ENCODE results near the gene FAM78B.

FAM78B gene

GRCh38 chr1:166166698-166167571, at the start of gene FAM78B:
Gene FAM78B, minus strand, starts transcription at chr1:166167001. Its CDS starts 753 bp downstream, at chr1:166166248.
- no peak for DNase-seq

- no peak for DNase-seq
These were observed 35.7 kb upstream of the FAM78B start for GRCh38 chr1:166202546-166202945.

- DNase-seq = no peak
These were observed 33.9 kb upstream of the FAM78B start for GRCh38 chr1:166200743-166201142.

GRCh38 chr1:166197597-166197996, 30.8 kb upstream of the FAM78B start:
- no peak for DNase-seq

- DNase-seq = no peak
These were observed 30.3 kb upstream of the FAM78B start for GRCh38 chr1:166197141-166197540.

- DNase-seq = no peak
These were observed 26.4 kb upstream of the FAM78B start for GRCh38 chr1:166193057-166193698.

- no peak for DNase-seq
These were observed 23.6 kb upstream of the FAM78B start for GRCh38 chr1:166190400-166190799.

- no peak for DNase-seq
These were observed 22.3 kb upstream of the FAM78B start for GRCh38 chr1:166189126-166189525.

GRCh38 chr1:166185526-166185925, 18.7 kb upstream of the FAM78B start:
- no peak for DNase-seq

- no peak for DNase-seq
These were observed 18.1 kb upstream of the FAM78B start for GRCh38 chr1:166184897-166185296.

GRCh38 chr1:166184012-166184411, 17.2 kb upstream of the FAM78B start:
- no peak for DNase-seq

- DNase-seq = no peak
These were observed 15.5 kb upstream of the FAM78B start for GRCh38 chr1:166182281-166182680.

- DNase-seq = no peak
These were observed 9.6 kb upstream of the FAM78B start for GRCh38 chr1:166176416-166176815.

GRCh38 chr1:166175032-166175431, 8.2 kb upstream of the FAM78B start:
- no peak for DNase-seq

GRCh38 chr1:166174108-166174507, 7.3 kb upstream of the FAM78B start:
- DNase-seq = no peak

- DNase-seq = no peak
These were observed 5.3 kb upstream of the FAM78B start for GRCh38 chr1:166172106-166172505.

GRCh38 chr1:166170726-166171125, 3.9 kb upstream of the FAM78B start:
- DNase-seq = no peak

- DNase-seq = no peak
These were observed 3.3 kb upstream of the FAM78B start for GRCh38 chr1:166170075-166170474.

- DNase-seq = no peak
These were observed 2.4 kb upstream of the FAM78B start for GRCh38 chr1:166169182-166169581.

GRCh38 chr1:166167572-166167925, 748 bp upstream of the FAM78B start:
- DNase-seq = no peak

GRCh38 chr1:166166329-166166697, 488 bp downstream of the FAM78B start:
- no peak for DNase-seq

- no peak for DNase-seq
These were observed 1.0 kb downstream of the FAM78B start for GRCh38 chr1:166165661-166166328.

- no peak for DNase-seq
These were observed 1.7 kb downstream of the FAM78B start for GRCh38 chr1:166164995-166165660.

- no peak for DNase-seq
These were observed 2.2 kb downstream of the FAM78B start for GRCh38 chr1:166164646-166164994.
